Activated CD4-positive, alpha-beta T cell treated with anti-CD3 and anti-CD28 coated beads, Interleukin-2, amount 50 U/mL, for 24 hours (primary cell): ENCODE data around the gene PXMP2.
"Not testable (repeated sequence)": the region's sequence is repeated elsewhere in the genome, so short reads cannot be mapped to it uniquely, and the experiment has no call there.

ENCODE experiments used
- DNase-seq, 2 donors: peaks; one replicate each; pipeline ENCODE4 v3.0.0-alpha.2; 2020; ENCODE audit warnings: low read depth in 1 of 2, low spot score in 1 of 2

The PXMP2 gene

GRCh38 chr12:132692030-132692429, 4.6 kb downstream of the PXMP2 start:
- not testable (repeated sequence) for DNase-seq

GRCh38 chr12:132694888-132695287, 7.5 kb downstream of the PXMP2 start:
- DNase-seq, result not testable (repeated sequence)

GRCh38 chr12:132695431-132695830, 8.0 kb downstream of the PXMP2 start:
- no peak for DNase-seq

GRCh38 chr12:132698341-132698740, 11.0 kb downstream of the PXMP2 start:
- no peak for DNase-seq

GRCh38 chr12:132700212-132700822, 12.9 kb downstream of the PXMP2 start:
- DNase-seq, result no peak

- DNase-seq, result no peak
These were observed 15.3 kb downstream of the PXMP2 start for GRCh38 chr12:132702640-132703039.

- no peak for DNase-seq
These were observed 16.3 kb downstream of the PXMP2 start for GRCh38 chr12:132703641-132704040.

- no peak for DNase-seq
These were observed 19.9 kb downstream of the PXMP2 start for GRCh38 chr12:132707241-132707640.

GRCh38 chr12:132708150-132708549, 20.8 kb downstream of the PXMP2 start:
- DNase-seq, result no peak

GRCh38 chr12:132710043-132710404, 22.6 kb downstream of the PXMP2 start:
- DNase-seq, result no peak

- peak; percentile 72 to 80 for DNase-seq
These were observed 23.2 kb downstream of the PXMP2 start, which contains the start of gene PGAM5 for GRCh38 chr12:132710405-132711079. TSS of gene PGAM5 (plus strand) at chr12:132710842. CDS start at chr12:132710877, 35 bp downstream.

- no peak for DNase-seq
These were observed 23.9 kb downstream of the PXMP2 start for GRCh38 chr12:132711080-132711843.

- no peak for DNase-seq
These were observed 25.7 kb downstream of the PXMP2 start for GRCh38 chr12:132713123-132713522.

GRCh38 chr12:132715874-132716273, 28.5 kb downstream of the PXMP2 start:
- no peak for DNase-seq

- DNase-seq, result no peak
These were observed 29.0 kb downstream of the PXMP2 start for GRCh38 chr12:132716356-132716755.

GRCh38 chr12:132717011-132717410, 29.6 kb downstream of the PXMP2 start:
- no peak for DNase-seq

- no peak for DNase-seq
These were observed 30.4 kb downstream of the PXMP2 start for GRCh38 chr12:132717531-132718387.

- DNase-seq, result no peak
These were observed 31.3 kb downstream of the PXMP2 start for GRCh38 chr12:132718644-132719043.

GRCh38 chr12:132719141-132719953, 32.0 kb downstream of the PXMP2 start:
- no peak for DNase-seq

GRCh38 chr12:132719954-132720324, 32.6 kb downstream of the PXMP2 start:
- DNase-seq, result no peak
